Heart left ventricle (tissue), 16 donors: ENCODE data around the gene SLC9A5. TPM values are rescaled to one million over a fixed set of nuclear protein-coding genes. Genes with fewer than 3 reads are reported as not detected.

Experiments used
- ATAC-seq, 4 donors: fragments of 200-7000 bp; cut with Tn5 transposase; one replicate each; pipeline ENCODE4 v1.9.1; 2020 to 2022; ENCODE audit warnings: moderate library complexity in 4 of 4, mild to moderate bottlenecking in 3 of 4, moderate number of reproducible peaks in 1 of 4
- DNase-seq, 5 donors: peaks; one replicate each; pipeline ENCODE4 v3.0.0-alpha.2; 2020
- H3K27ac ChIP-seq, 12 donors: fragments of 200-600 bp; sonication (generic) in 4 of 12; one replicate each; pipeline versions ENCODE4 v1.5.0 to v1.8.0; 2016 to 2022; ENCODE audit warnings: mild to moderate bottlenecking in 2 of 12
- H3K27me3 ChIP-seq, 9 donors: fragments of 200-600 bp; sonication (generic) in 2 of 9; one replicate each; pipeline versions ENCODE4 v1.5.1 to v1.8.0; 2016 to 2022; ENCODE audit warnings: mild to moderate bottlenecking in 3 of 9
- H3K36me3 ChIP-seq, 9 donors: fragments of 200-600 bp; sonication (generic) in 2 of 9; one replicate each; pipeline versions ENCODE4 v1.5.0 to v1.8.0; 2018 to 2022; ENCODE audit warnings: mild to moderate bottlenecking in 2 of 9
- H3K4me1 ChIP-seq, 12 donors: fragments of 200-600 bp; sonication (generic) in 4 of 12; one replicate each; pipeline versions ENCODE4 v1.5.0 to v1.8.0; 2016 to 2022; ENCODE audit warnings: mild to moderate bottlenecking in 3 of 12
- H3K4me3 ChIP-seq, 12 donors: fragments of 200-600 bp; sonication (generic) in 4 of 12; one replicate each; pipeline versions ENCODE4 v1.5.0 to v1.8.0; 2017 to 2022; ENCODE audit warnings: mild to moderate bottlenecking in 9 of 12, moderate library complexity in 4 of 12
- H3K9me3 ChIP-seq, 12 donors: fragments of 200-600 bp; sonication (generic) in 4 of 12; one replicate each; pipeline versions ENCODE4 v1.5.0 to v1.8.0; 2016 to 2022; ENCODE audit warnings: mild to moderate bottlenecking in 1 of 12
- POLR2A ChIP-seq, 2 donors: fragments of 450-650 bp; IDR thresholded peaks; one replicate each; pipeline ENCODE4 v1.6.1; 2017; ENCODE audit warnings: antibody characterized with exemption in 2 of 2, mild to moderate bottlenecking in 2 of 2, moderate library complexity in 2 of 2
- WGBS, 4 donors: extraction: QIAGEN DNeasy Blood & Tissue Kit in 2 of 4; methylation state at CpG; one replicate each; pipeline versions ENCODE4 v1.1.5 to v1.1.7; 2013 to 2018; 5-methylcytosine and 5-hydroxymethylcytosine counted together
- intact Hi-C, 10 donors: fragments of 100-400 bp; cut with DNase I; formaldehyde crosslinking; loops; one replicate each; pipeline versions ENCODE4 v1.11.1 to v1.14.2; 2022
- polyA plus RNA-seq, 2 donors: library from polyadenylated mRNA; stranded (reverse); fragments of 200-250 nt; gene quantifications; one replicate each; pipeline ENCODE4 v1.2.3, GENCODE V29; 2013
- total RNA-seq, 9 donors: library from RNA; depleted of rRNA in 2 of 9; stranded (reverse); fragments of >200 nt in 2 of 9; fragmentation: NEBNext Ultra II Directional in 3 of 9; extraction: Animal tissue kit (Norgen Biotek cat#: 25700) in 3 of 9; gene quantifications; one replicate each; pipeline versions ENCODE4 v1.1.0 to v1.2.4, GENCODE V29; 2016 to 2023
- TF ChIP-seq, protein P1 (sequence below), 12 donors: fragments of 200-600 bp; sonication (generic) in 4 of 12; IDR thresholded peaks; one replicate each; pipeline versions ENCODE4 v1.5.0 to v1.8.0; 2018 to 2022; ENCODE audit warnings: antibody characterized with exemption in 12 of 12, mild to moderate bottlenecking in 5 of 12
- donor health status: ischemic (EF 13 %, LVEDD 7.1; RV severe dilation, severe dysfunction).
- donor health status: healthy with polysubstance abuse.
- donor health status: DM: no; HTN: yes; CAD: no.
- donor health status: DM: no; HTN: no; CAD: no.
- donor health status: ischemic (EF 25% LVEDD 6.9; RV normal size, moderate dysfunction).
- donor health status: ischemic (EF 25% LVEDD 5.7; RV mildly dilated, moderate dysfunction).
- donor health status: healthy.
- donor health status: DM: yes; HTN: yes; CAD: no.
- donor health status: ischemic (EF 35%, LVEDD 5.7; RV mildly dilated, moderate dysfunction).
- donor health status: nonischemic (EF 11% LVEDD 7.7; RV severe dilation, severe dysfunction).
- donor health status: DM: yes; HTN: yes; CAD: no.
- donor health status: PGD.
- donor health status: ischemic (EF 29% LVEDD 5.4; RV normal size, mild dysfunction).
- donor health status: nonischemic (EF 23%, LVEDD 6.1; RV moderate dilation, normal function).

The SLC9A5 gene
- total and polyA plus RNA-seq, 11 donors, result 0.16 to 2.0 (median 1.2) TPM

DNA sequence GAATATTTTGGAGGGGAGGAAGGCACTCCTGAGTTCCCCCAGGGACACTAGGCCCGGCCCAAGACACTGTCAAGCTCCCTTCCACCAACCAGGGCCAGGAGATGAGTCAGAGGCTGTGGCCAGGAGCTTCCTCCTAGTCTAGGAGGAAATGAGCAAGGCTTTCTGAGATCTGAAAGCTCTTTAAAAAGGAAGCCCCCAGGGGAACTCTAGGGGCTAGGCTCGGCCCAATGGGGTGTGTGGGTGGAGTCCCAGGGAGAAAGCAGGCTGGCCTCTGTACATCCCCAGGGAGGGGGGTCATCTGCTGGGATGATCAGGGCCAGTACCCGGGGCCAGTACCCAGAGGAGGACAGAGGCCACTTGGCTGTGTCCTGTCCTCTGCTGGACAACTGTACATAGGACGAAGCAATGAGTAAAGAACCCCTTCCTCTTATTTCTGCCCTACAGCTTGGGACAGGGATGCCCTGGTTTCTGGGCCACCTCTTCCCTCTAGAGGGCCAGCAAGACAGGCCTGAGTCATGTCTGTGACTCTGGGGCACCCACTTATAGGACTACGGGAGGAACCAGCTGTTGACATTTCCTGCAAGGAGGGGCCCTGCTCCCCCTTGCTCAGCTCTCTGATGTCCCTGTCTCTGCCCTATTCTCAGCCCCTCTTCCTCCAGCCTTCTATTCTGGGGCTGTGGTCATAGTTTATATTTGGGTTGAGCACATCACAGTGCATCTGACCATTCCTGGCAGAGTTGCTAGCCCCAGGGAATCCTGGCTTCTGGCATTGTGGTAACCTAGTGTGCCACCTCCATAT, 4.2 kb upstream of the SLC9A5 start:
- intact Hi-C loops, result loop anchor here in 2 of 10 donors (5.0 kb wide), 2 partner anchors 52 to 72 kb away; partner anchors contain the start of genes NOL3 (in 2 of the 2), E2F4 (in 1 of the 2) and EXOC3L1 (in 1 of the 2)
- ATAC-seq (peak; percentile 43 to 60 (median 56)), DNase-seq (peak; percentile 81 to 93 (median 88))
- Histone ChIP-seq H3K27ac (peak overlapping the region; percentile 82 to 100 (median 94)), H3K4me3 (peak overlapping the region in 9 of 12 donors; percentile 0 to 94 (median 79)), H3K36me3 (peaks cover 0 to 9% (median 1%) of the 10 kb centered on the region in 9 donors), H3K27me3 (peaks cover 0 to 6% (median 0%) of the 10 kb centered on the region in 9 donors), H3K9me3 (no peaks in the 10 kb centered on the region), H3K4me1 (peaks cover 39 to 93% (median 72%) of the 10 kb centered on the region in 12 donors)
- TF ChIP-seq, protein P1, sequence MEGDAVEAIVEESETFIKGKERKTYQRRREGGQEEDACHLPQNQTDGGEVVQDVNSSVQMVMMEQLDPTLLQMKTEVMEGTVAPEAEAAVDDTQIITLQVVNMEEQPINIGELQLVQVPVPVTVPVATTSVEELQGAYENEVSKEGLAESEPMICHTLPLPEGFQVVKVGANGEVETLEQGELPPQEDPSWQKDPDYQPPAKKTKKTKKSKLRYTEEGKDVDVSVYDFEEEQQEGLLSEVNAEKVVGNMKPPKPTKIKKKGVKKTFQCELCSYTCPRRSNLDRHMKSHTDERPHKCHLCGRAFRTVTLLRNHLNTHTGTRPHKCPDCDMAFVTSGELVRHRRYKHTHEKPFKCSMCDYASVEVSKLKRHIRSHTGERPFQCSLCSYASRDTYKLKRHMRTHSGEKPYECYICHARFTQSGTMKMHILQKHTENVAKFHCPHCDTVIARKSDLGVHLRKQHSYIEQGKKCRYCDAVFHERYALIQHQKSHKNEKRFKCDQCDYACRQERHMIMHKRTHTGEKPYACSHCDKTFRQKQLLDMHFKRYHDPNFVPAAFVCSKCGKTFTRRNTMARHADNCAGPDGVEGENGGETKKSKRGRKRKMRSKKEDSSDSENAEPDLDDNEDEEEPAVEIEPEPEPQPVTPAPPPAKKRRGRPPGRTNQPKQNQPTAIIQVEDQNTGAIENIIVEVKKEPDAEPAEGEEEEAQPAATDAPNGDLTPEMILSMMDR (IDR thresholded peaks at IDR 0.05), result peak in 2 of 12 donors; percentile 16 to 25
- peak; percentile 8 to 29 for TF ChIP-seq POLR2A (IDR thresholded peaks at IDR 0.05)
- 0 to 23% (median 5%) methylated on average over 3 to 5 of the region's 5 CpGs for WGBS, 4 donors

DNA sequence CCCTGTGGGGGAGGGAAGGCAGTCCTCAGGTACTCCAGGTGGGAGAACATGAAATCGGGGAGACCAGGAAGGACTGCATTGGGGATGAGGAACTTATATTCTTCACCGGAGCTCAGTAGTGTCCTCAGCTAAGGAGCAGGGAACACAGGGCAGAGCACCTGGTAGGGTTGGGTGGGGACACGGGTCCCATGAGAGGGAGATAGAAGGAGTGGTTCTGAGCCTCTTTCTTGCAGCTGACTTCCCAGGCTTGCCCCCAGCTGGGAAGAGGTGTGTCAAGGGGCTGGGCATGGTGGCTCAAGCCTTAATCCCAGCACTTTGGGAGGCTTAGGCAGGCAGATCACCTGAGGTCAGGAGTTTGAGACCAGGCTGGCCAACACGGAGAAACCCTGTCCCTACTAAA, 3.6 kb upstream of the SLC9A5 start:
- ATAC-seq (no peak), DNase-seq (no peak)
- peak overlapping the region; percentile 82 to 100 (median 94) for H3K27ac ChIP-seq
- peaks cover 39 to 92% (median 72%) of the 10 kb centered on the region in 12 donors for H3K4me1 ChIP-seq
- peak overlapping the region in 10 of 12 donors; percentile 72 to 94 (median 89) for H3K4me3 ChIP-seq
- intact Hi-C loops, result loop anchor here in 2 of 10 donors (5.0 kb wide), 2 partner anchors 53 to 73 kb away; partner anchors contain the start of genes NOL3 (in 2 of the 2), E2F4 (in 1 of the 2) and EXOC3L1 (in 1 of the 2)
- TF ChIP-seq, protein P1 (IDR thresholded peaks at IDR 0.05), result no peak
- no peak for TF ChIP-seq POLR2A (IDR thresholded peaks at IDR 0.05)
- H3K27me3 ChIP-seq, result peaks cover 0 to 10% (median 0%) of the 10 kb centered on the region in 9 donors
- no peaks in the 10 kb centered on the region for H3K9me3 ChIP-seq
- peaks cover 0 to 5% (median 0%) of the 10 kb centered on the region in 9 donors for H3K36me3 ChIP-seq
- WGBS, 4 donors, result 46 to 57% (median 52%) methylated on average over 4 of the region's 4 CpGs

DNA sequence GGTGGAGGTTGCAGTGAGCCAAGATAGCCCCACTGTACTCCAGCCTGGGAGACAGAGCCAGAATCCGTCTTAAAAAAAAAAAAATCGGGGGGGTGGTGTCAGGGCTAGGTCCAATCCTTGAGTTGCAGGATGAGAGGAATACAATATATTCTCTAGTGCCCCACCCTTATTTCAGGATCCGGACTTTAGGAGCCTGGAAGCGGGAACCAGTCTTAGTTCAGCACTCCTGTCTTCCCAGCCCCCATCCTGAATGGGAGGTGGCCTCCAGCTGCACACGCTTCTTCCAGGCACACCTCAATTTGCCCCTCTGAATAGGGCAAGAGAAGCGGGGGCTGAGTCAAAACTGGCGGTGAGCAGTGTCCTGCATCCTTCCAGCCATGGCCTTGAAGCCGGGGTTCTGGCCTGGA, 3.1 kb upstream of the SLC9A5 start:
- TF ChIP-seq, protein P1 (IDR thresholded peaks at IDR 0.05), result no peak
- TF ChIP-seq POLR2A (IDR thresholded peaks at IDR 0.05), result no peak
- intact Hi-C loops, result loop anchor here in 2 of 10 donors (2.0 to 5.0 kb wide), 4 partner anchors 19 to 73 kb away; partner anchors contain the start of genes NOL3 (in 2 of the 2), E2F4 (in 1 of the 2), EXOC3L1 (in 1 of the 2) and TMEM208 (in 1 of the 2)
- Histone ChIP-seq H3K27me3 (peaks cover 0 to 10% (median 0%) of the 10 kb centered on the region in 9 donors), H3K36me3 (peaks cover 0 to 5% (median 0%) of the 10 kb centered on the region in 9 donors), H3K4me3 (peak overlapping the region; percentile 56 to 94 (median 86)), H3K27ac (peak overlapping the region; percentile 82 to 100 (median 94)), H3K9me3 (no peaks in the 10 kb centered on the region), H3K4me1 (peaks cover 34 to 87% (median 67%) of the 10 kb centered on the region in 12 donors)
- ATAC-seq (no peak), DNase-seq (no peak)
- WGBS, 4 donors, result 4 to 12% (median 8%) methylated on average over 7 to 8 of the region's 8 CpGs
